Skin epidermis (tissue), 12 donors: ENCODE results near the gene HEXD.

Experiments
- H3K27ac ChIP-seq, 21 experiments: fragments of 200-600 bp; sonication (generic) in 11 of 21; one replicate each; pipeline ENCODE4 v1.5.0; 2020; ENCODE audit warnings: mild to moderate bottlenecking in 3 of 21, inconsistent platforms in 2 of 21, moderate library complexity in 2 of 21
- H3K4me3 ChIP-seq, 7 experiments: fragments of 200-600 bp; sonication (generic) in 2 of 7; one replicate each; pipeline ENCODE4 v1.5.0; 2020; ENCODE audit warnings: inconsistent platforms in 2 of 7, mild to moderate bottlenecking in 2 of 7, moderate library complexity in 1 of 7

HEXD gene

GRCh38 chr17:82436601-82437324, 18.6 kb downstream of the HEXD start:
- Histone ChIP-seq H3K27ac (no peak overlapping the region), H3K4me3 (no peak overlapping the region)

GRCh38 chr17:82437325-82437668, 19.1 kb downstream of the HEXD start:
- Histone ChIP-seq H3K4me3 (no peak overlapping the region), H3K27ac (no peak overlapping the region)

GRCh38 chr17:82438401-82439193, 20.4 kb downstream of the HEXD start:
- H3K27ac ChIP-seq, result no peak overlapping the region
- no peak overlapping the region for H3K4me3 ChIP-seq

- Histone ChIP-seq H3K27ac (peak overlapping the region in 1 of 21 experiments; percentile 52), H3K4me3 (no peak overlapping the region)
Observed at GRCh38 chr17:82439194-82439828, 21.2 kb downstream of the HEXD start.

- H3K27ac ChIP-seq, result peak overlapping the region in 7 of 21 experiments; percentile 1 to 57 (median 29)
- no peak overlapping the region for H3K4me3 ChIP-seq
Observed at GRCh38 chr17:82439829-82440365, 21.8 kb downstream of the HEXD start.

GRCh38 chr17:82440469-82440981, 22.4 kb downstream of the HEXD start:
- Histone ChIP-seq H3K4me3 (no peak overlapping the region), H3K27ac (peak overlapping the region in 13 of 21 experiments; percentile 1 to 57 (median 29))

GRCh38 chr17:82440991-82441627, 23.0 kb downstream of the HEXD start:
- no peak overlapping the region for H3K4me3 ChIP-seq
- peak overlapping the region in 13 of 21 experiments; percentile 1 to 57 (median 29) for H3K27ac ChIP-seq

GRCh38 chr17:82441691-82442487, 23.7 kb downstream of the HEXD start:
- no peak overlapping the region for H3K27ac ChIP-seq

GRCh38 chr17:82442643-82443464, 24.7 kb downstream of the HEXD start:
- Histone ChIP-seq H3K4me3 (no peak overlapping the region), H3K27ac (no peak overlapping the region)

More at GRCh38 chr17:82441691-82442487, 23.7 kb downstream of the HEXD start:
- H3K4me3 ChIP-seq, result no peak overlapping the region

- Histone ChIP-seq H3K27ac (peak overlapping the region in 1 of 21 experiments; percentile 17), H3K4me3 (no peak overlapping the region)
Observed at GRCh38 chr17:82443465-82444283, 25.5 kb downstream of the HEXD start.

- peak overlapping the region in 2 of 21 experiments; percentile 4 to 17 for H3K27ac ChIP-seq
- H3K4me3 ChIP-seq, result no peak overlapping the region
Observed at GRCh38 chr17:82444284-82444893, 26.2 kb downstream of the HEXD start.

- no peak overlapping the region for H3K4me3 ChIP-seq
- H3K27ac ChIP-seq, result peak overlapping the region in 10 of 21 experiments; percentile 3 to 65 (median 12)
Observed at GRCh38 chr17:82444941-82445521, 26.9 kb downstream of the HEXD start.

- Histone ChIP-seq H3K4me3 (no peak overlapping the region), H3K27ac (peak overlapping the region in 11 of 21 experiments; percentile 3 to 65 (median 14))
Observed at GRCh38 chr17:82445542-82445941, 27.4 kb downstream of the HEXD start.

GRCh38 chr17:82446124-82446523, 28.0 kb downstream of the HEXD start:
- Histone ChIP-seq H3K27ac (peak overlapping the region in 5 of 21 experiments; percentile 3 to 61 (median 15)), H3K4me3 (no peak overlapping the region)

GRCh38 chr17:82446649-82447048, 28.5 kb downstream of the HEXD start:
- H3K27ac ChIP-seq, result peak overlapping the region in 1 of 21 experiments; percentile 51

GRCh38 chr17:82447876-82448275, 29.7 kb downstream of the HEXD start:
- no peak overlapping the region for H3K4me3 ChIP-seq

More at GRCh38 chr17:82446649-82447048, 28.5 kb downstream of the HEXD start:
- no peak overlapping the region for H3K4me3 ChIP-seq

More at GRCh38 chr17:82447876-82448275, 29.7 kb downstream of the HEXD start:
- peak overlapping the region in 1 of 21 experiments; percentile 18 for H3K27ac ChIP-seq
